Lower lobe of right lung (tissue), 2 donors: ENCODE measurements around the gene COL4A6. TPM values are rescaled to one million over a fixed set of nuclear protein-coding genes. Genes with fewer than 3 reads are reported as not detected.

Experiments
- ATAC-seq, 2 donors: fragments of 200-7000 bp; cut with Tn5 transposase; one replicate each; pipeline ENCODE4 v1.9.1; 2020 to 2022; ENCODE audit warnings: mild to moderate bottlenecking in 2 of 2, moderate library complexity in 2 of 2
- DNase-seq: peaks from one replicate; pipeline ENCODE4 v3.0.0-alpha.2; 2020
- H3K27ac ChIP-seq: fragments of 200-600 bp; one replicate; pipeline ENCODE4 v1.8.0; 2022
- H3K27me3 ChIP-seq: fragments of 200-600 bp; one replicate; pipeline ENCODE4 v1.8.0; 2022; ENCODE audit warnings: low read depth
- H3K36me3 ChIP-seq: fragments of 200-600 bp; one replicate; pipeline ENCODE4 v1.8.0; 2022; ENCODE audit warnings: mild to moderate bottlenecking
- H3K4me1 ChIP-seq: fragments of 200-600 bp; one replicate; pipeline ENCODE4 v1.8.0; 2022
- H3K4me3 ChIP-seq: fragments of 200-600 bp; one replicate; pipeline ENCODE4 v1.8.0; 2022; ENCODE audit warnings: mild to moderate bottlenecking
- H3K9me3 ChIP-seq: fragments of 200-600 bp; one replicate; pipeline ENCODE4 v1.8.0; 2022
- CTCF ChIP-seq: fragments of 200-600 bp; IDR thresholded peaks from one replicate; pipeline ENCODE4 v1.8.0; 2022; ENCODE audit warnings: antibody characterized with exemption, mild to moderate bottlenecking
- intact Hi-C: fragments of 100-400 bp; cut with DNase I; formaldehyde crosslinking; loops from one replicate; pipeline ENCODE4 v1.11.0; 2022
- total RNA-seq: library from RNA; stranded (reverse); fragmentation: NEBNext Ultra II Directional; extraction: Animal tissue kit (Norgen Biotek cat#: 25700); gene quantifications from one replicate; pipeline ENCODE4 v1.2.1, GENCODE V29; 2021
- donor health status: DM: no; HTN: yes; CAD: no; lungs with severe emphysema.

Gene COL4A6
- total RNA-seq, 1 donor from 2014 or later: 1.8 TPM

- no peak overlapping the region for H3K4me3 ChIP-seq
- ATAC-seq (peak; percentile 9 to 42), DNase-seq (no peak)
- peaks cover 9% of the 10 kb centered on the region for H3K4me1 ChIP-seq
- intact Hi-C loops: no loop called here
- no peaks in the 10 kb centered on the region for H3K27me3 ChIP-seq
- no peaks in the 10 kb centered on the region for H3K9me3 ChIP-seq
- no peaks in the 10 kb centered on the region for H3K36me3 ChIP-seq
- TF ChIP-seq CTCF: no peak
- H3K27ac ChIP-seq: no peak overlapping the region
Measured at GRCh38 chrX:108223585-108223984, 214.6 kb downstream of the COL4A6 start.

GRCh38 chrX:108221301-108221864 is 216.8 kb downstream of the COL4A6 start:
- H3K27me3 ChIP-seq: no peaks in the 10 kb centered on the region
- no peaks in the 10 kb centered on the region for H3K36me3 ChIP-seq
- H3K9me3 ChIP-seq: no peaks in the 10 kb centered on the region
- intact Hi-C loops: no loop called here
- H3K27ac ChIP-seq: no peak overlapping the region
- H3K4me1 ChIP-seq: peaks cover 9% of the 10 kb centered on the region
- H3K4me3 ChIP-seq: no peak overlapping the region
- no peak for DNase-seq
- no peak for ATAC-seq
- TF ChIP-seq CTCF: no peak

GRCh38 chrX:108219949-108220601 is 218.1 kb downstream of the COL4A6 start:
- DNase-seq (no peak), ATAC-seq (no peak)
- intact Hi-C loops: no loop called here
- H3K27me3 ChIP-seq: no peaks in the 10 kb centered on the region
- no peaks in the 10 kb centered on the region for H3K36me3 ChIP-seq
- H3K9me3 ChIP-seq: no peaks in the 10 kb centered on the region
- H3K27ac ChIP-seq: no peak overlapping the region
- TF ChIP-seq CTCF: no peak
- peaks cover 9% of the 10 kb centered on the region for H3K4me1 ChIP-seq
- no peak overlapping the region for H3K4me3 ChIP-seq

GRCh38 chrX:108217876-108218275 is 220.3 kb downstream of the COL4A6 start:
- intact Hi-C loops: no loop called here
- DNase-seq: no peak
- Histone ChIP-seq H3K27ac (no peak overlapping the region), H3K9me3 (no peaks in the 10 kb centered on the region), H3K4me1 (no peaks in the 10 kb centered on the region), H3K27me3 (no peaks in the 10 kb centered on the region), H3K4me3 (no peak overlapping the region), H3K36me3 (no peaks in the 10 kb centered on the region)
- TF ChIP-seq CTCF: no peak
- ATAC-seq: no peak

- no peaks in the 10 kb centered on the region for H3K9me3 ChIP-seq
- no peak overlapping the region for H3K4me3 ChIP-seq
- intact Hi-C loops: no loop called here
- no peaks in the 10 kb centered on the region for H3K4me1 ChIP-seq
- TF ChIP-seq CTCF: no peak
- H3K27ac ChIP-seq: no peak overlapping the region
- H3K36me3 ChIP-seq: no peaks in the 10 kb centered on the region
- peak in 1 of 2 donors; percentile 67 for ATAC-seq
- H3K27me3 ChIP-seq: no peaks in the 10 kb centered on the region
- DNase-seq: no peak
Measured at GRCh38 chrX:108216919-108217571, 221.2 kb downstream of the COL4A6 start.
